Pancreas (tissue), 10 donors: ENCODE measurements around the gene STX4. TPM values are rescaled to one million over a fixed set of nuclear protein-coding genes. Genes with fewer than 3 reads are reported as not detected.

Experiments used
- ATAC-seq, 4 donors: fragments of 200-7000 bp; cut with Tn5 transposase; one replicate each; pipeline versions ENCODE4 v1.8.0 to v1.9.1; 2020; ENCODE audit warnings: mild to moderate bottlenecking in 4 of 4, moderate library complexity in 4 of 4
- DNase-seq, 6 donors: peaks; one replicate each; pipeline ENCODE4 v3.0.0-alpha.2; 2020
- FAIRE-seq: peaks from 2 replicates; lab custom pipeline; 2012; peaks lifted over from hg19 to GRCh38; lab: Jason Lieb, UNC
- H3K27ac ChIP-seq, 4 donors: fragments of 200-600 bp; sonication (generic); 1 replicate in 3 of 4; 2 replicates in 1 of 4; pipeline versions ENCODE4 v1.5.0 to v1.8.0; 2020
- H3K27me3 ChIP-seq, 4 donors: fragments of 200-600 bp; one replicate each; pipeline ENCODE4 v1.8.0; 2021
- H3K36me3 ChIP-seq, 3 donors: fragments of 200-600 bp; sonication (generic) in 1 of 3; one replicate each; pipeline versions ENCODE4 v1.5.0 to v1.8.0; 2020 to 2021
- H3K4me1 ChIP-seq, 3 donors: fragments of 200-600 bp; one replicate each; pipeline ENCODE4 v1.8.0; 2021
- H3K4me3 ChIP-seq, 4 donors: fragments of 200-600 bp; sonication (generic) in 2 of 4; one replicate each; pipeline versions ENCODE4 v1.5.0 to v1.8.0; 2020 to 2021
- H3K9me3 ChIP-seq, 4 donors: fragments of 200-600 bp; one replicate each; pipeline ENCODE4 v1.8.0; 2021
- CTCF ChIP-seq, 4 donors: fragments of 200-600 bp; sonication (generic) in 3 of 4; IDR thresholded peaks; one replicate each; pipeline versions ENCODE4 v1.5.0 to v1.8.0; 2021; ENCODE audit warnings: antibody characterized with exemption in 4 of 4
- WGBS, 2 donors: extraction: QIAGEN DNeasy Blood & Tissue Kit; methylation state at CpG; one replicate each; pipeline ENCODE4 v1.1.7; 2013; 5-methylcytosine and 5-hydroxymethylcytosine counted together
- intact Hi-C, 3 donors: fragments of 100-400 bp; cut with DNase I; formaldehyde crosslinking; loops; one replicate each; pipeline versions ENCODE4 v1.11.1 to v1.14.2; 2022
- polyA plus RNA-seq, 2 donors: library from polyadenylated mRNA; stranded (reverse); fragments of 200-250 nt; gene quantifications; one replicate each; pipeline ENCODE4 v1.2.3, GENCODE V29; 2013
- total RNA-seq, 6 donors: library from RNA; stranded (reverse); fragmentation: NEBNext Ultra II Directional in 4 of 6; extraction: Animal tissue kit (Norgen Biotek cat#: 25700) in 4 of 6; gene quantifications; one replicate each; pipeline versions ENCODE4 v1.2.1 to v1.2.4, GENCODE V29; 2021 to 2023
- donor health status: healthy with polysubstance abuse.
- donor health status: DM: no; HTN: no; CAD: no; lungs with moderate emphysema.
- donor health status: DM: no; HTN: no; CAD: no.
- donor health status: control.
- donor health status: control.
- donor health status: Bipolar disorder and iron deficiency.
- donor health status: DM: yes; HTN: yes; CAD: no.
- donor health status: DM: no; HTN: no; CAD: no.
- donor health status: DM: no; HTN: no; CAD: no.
- donor health status: DM: yes; HTN: yes; CAD: no.

Gene STX4
- total and polyA plus RNA-seq, 8 donors: 22.2 to 94.4 (median 29.4) TPM

- no peak for FAIRE-seq
- H3K4me1 ChIP-seq: peaks cover 0 to 9% (median 5%) of the 10 kb centered on the region in 3 donors
Measured at GRCh38 chr16:31077024-31077423, 43.7 kb downstream of the STX4 start.

GRCh38 chr16:31077592-31078396 lies 44.4 kb downstream of the STX4 start:
- peaks cover 0 to 5% (median 0%) of the 10 kb centered on the region in 3 donors for H3K4me1 ChIP-seq
- intact Hi-C loops: no loop called here
- 92 to 94% methylated on average over 30 of the region's 30 CpGs for WGBS, 2 donors

More at GRCh38 chr16:31077024-31077423, 43.7 kb downstream of the STX4 start:
- intact Hi-C loops: no loop called here
- no peak for TF ChIP-seq CTCF (IDR thresholded peaks at IDR 0.05)
- H3K27ac ChIP-seq: no peak overlapping the region
- DNase-seq (peak in 1 of 6 donors; percentile 8), ATAC-seq (no peak)
- WGBS, 2 donors: 94 to 95% methylated on average over 13 of the region's 13 CpGs
- H3K36me3 ChIP-seq: peaks cover 0 to 45% (median 24%) of the 10 kb centered on the region in 3 donors
- H3K27me3 ChIP-seq: no peaks in the 10 kb centered on the region
- H3K9me3 ChIP-seq: no peaks in the 10 kb centered on the region
- H3K4me3 ChIP-seq: no peak overlapping the region

GRCh38 chr16:31078597-31079341 lies 45.4 kb downstream of the STX4 start:
- Histone ChIP-seq H3K36me3 (peaks cover 0 to 45% (median 24%) of the 10 kb centered on the region in 3 donors), H3K27me3 (no peaks in the 10 kb centered on the region), H3K27ac (no peak overlapping the region), H3K9me3 (no peaks in the 10 kb centered on the region), H3K4me3 (no peak overlapping the region), H3K4me1 (peaks cover 0 to 5% (median 0%) of the 10 kb centered on the region in 3 donors)
- WGBS, 2 donors: 91 to 93% methylated on average over 15 of the region's 15 CpGs
- FAIRE-seq (no peak), ATAC-seq (no peak), DNase-seq (peak in 1 of 6 donors; percentile 60)
- intact Hi-C loops: no loop called here
- TF ChIP-seq CTCF (IDR thresholded peaks at IDR 0.05): no peak

More at GRCh38 chr16:31077592-31078396, 44.4 kb downstream of the STX4 start:
- no peak overlapping the region for H3K27ac ChIP-seq
- ATAC-seq (no peak), FAIRE-seq (no peak), DNase-seq (peak in 1 of 6 donors; percentile 39)
- no peak overlapping the region for H3K4me3 ChIP-seq
- no peak for TF ChIP-seq CTCF (IDR thresholded peaks at IDR 0.05)
- peaks cover 0 to 45% (median 24%) of the 10 kb centered on the region in 3 donors for H3K36me3 ChIP-seq
- H3K9me3 ChIP-seq: no peaks in the 10 kb centered on the region
- no peaks in the 10 kb centered on the region for H3K27me3 ChIP-seq

GRCh38 chr16:31079342-31079944 lies 46.1 kb downstream of the STX4 start:
- Histone ChIP-seq H3K36me3 (peaks cover 0 to 45% (median 24%) of the 10 kb centered on the region in 3 donors), H3K9me3 (no peaks in the 10 kb centered on the region), H3K27ac (no peak overlapping the region), H3K4me3 (no peak overlapping the region), H3K27me3 (no peaks in the 10 kb centered on the region), H3K4me1 (peaks cover 0 to 5% (median 0%) of the 10 kb centered on the region in 3 donors)
- no peak for TF ChIP-seq CTCF (IDR thresholded peaks at IDR 0.05)
- FAIRE-seq (no peak), ATAC-seq (no peak), DNase-seq (peak in 1 of 6 donors; percentile 4)
- intact Hi-C loops: no loop called here
- WGBS, 2 donors: 89 to 91% methylated on average over 13 of the region's 13 CpGs
